H1 (cell line): ENCODE data around the gene TMEM51. TPM values are rescaled to one million over a fixed set of nuclear protein-coding genes. Genes with fewer than 3 reads are reported as not detected.

Experiments used
- ASH2L ChIP-seq: fragments of 200-600, 300-600 bp; sonication (generic); IDR thresholded peaks from one replicate; pipeline ENCODE4 v1.7.1; 2017; ENCODE audit warnings: low read length
- EGR1 ChIP-seq: IDR thresholded peaks from 2 replicates; pipeline ENCODE4 v1.6.1; 2011; ENCODE audit warnings: low read depth, low read length, borderline replicate concordance
- GTF2F1 ChIP-seq: IDR thresholded peaks from 2 replicates; pipeline ENCODE4 v1.6.1; 2012; ENCODE audit warnings: low read depth, low read length, improper control_type of control experiment, borderline replicate concordance
- HDAC2 ChIP-seq, 2 experiments: fragments of 300-600 bp in 1 of 2; sonication (generic) in 1 of 2; IDR thresholded peaks; 2 replicates each; pipeline ENCODE4 v1.6.1; 2011 to 2012; ENCODE audit warnings: low read depth in 2 of 2, low read length in 2 of 2, mild to moderate bottlenecking in 2 of 2, moderate library complexity in 2 of 2, borderline replicate concordance in 1 of 2, inconsistent platforms in 1 of 2
- PHF8 ChIP-seq: fragments of 200-600 bp; sonication (generic); conservative IDR thresholded peaks from 2 replicates; pipeline ENCODE4 v1.7.1; 2012; ENCODE audit warnings: low read depth, mild to moderate bottlenecking, inconsistent platforms, low read length, moderate library complexity
- POLR2A ChIP-seq, 2 experiments: IDR thresholded peaks; 1 replicate in 1 of 2; 2 replicates in 1 of 2; pipeline ENCODE4 v1.6.1; 2011; ENCODE audit warnings: low read depth in 2 of 2, low read length in 2 of 2, mild to moderate bottlenecking in 2 of 2; ENCODE audit errors: control extremely low read depth in 1 of 2
- POLR2AphosphoS5 ChIP-seq: IDR thresholded peaks from 2 replicates; pipeline ENCODE4 v1.6.1; 2011; ENCODE audit warnings: low read depth, low read length
- SAP30 ChIP-seq: fragments of 300-600 bp; sonication (generic); IDR thresholded peaks from 2 replicates; pipeline ENCODE4 v1.7.1; 2012; ENCODE audit warnings: low read length, moderate library complexity, mild to moderate bottlenecking, inconsistent platforms; ENCODE audit not compliant: insufficient read depth, insufficient replicate concordance
- TEAD4 ChIP-seq: IDR thresholded peaks from 2 replicates; pipeline ENCODE4 v1.6.1; 2012; ENCODE audit warnings: low read depth, low read length, inconsistent platforms, mixed read lengths
- YY1 ChIP-seq: IDR thresholded peaks from 2 replicates; pipeline ENCODE4 v1.6.1; 2011; ENCODE audit warnings: low read depth, mild to moderate bottlenecking, low read length
- polyA plus RNA-seq, 7 experiments: library from polyadenylated mRNA; depleted of rRNA in 3 of 7; stranded (reverse) in 5 of 7; unstranded in 2 of 7; fragments of >200 nt in 5 of 7; fragments of 200-250 nt in 2 of 7; gene quantifications; 1 replicate in 5 of 7; 2 replicates in 1 of 7; 4 replicates in 1 of 7; pipeline versions ENCODE4 v1.2.1 to v1.2.3, GENCODE V29; 2011 to 2013; ENCODE audit warnings: missing spikeins in 2 of 7, mixed read lengths in 2 of 7
- total RNA-seq: library from RNA; stranded (reverse); fragmentation: NEBNext Ultra II Directional; extraction: Animal tissue kit (Norgen Biotek cat#: 25700); gene quantifications from 2 replicates; pipeline ENCODE4 v1.2.1, GENCODE V29; 2021
- TF ChIP-seq, protein P1 (sequence below): IDR thresholded peaks from 2 replicates; pipeline ENCODE4 v1.6.1; 2011; ENCODE audit warnings: low read length, improper control_type of control experiment

TMEM51 gene
- total and polyA plus RNA-seq, 2 of the 8 experiments (the other 6 are each of a cell fraction or from before 2014, with no cell fraction given), result 9.9 to 10.7 TPM

DNA sequence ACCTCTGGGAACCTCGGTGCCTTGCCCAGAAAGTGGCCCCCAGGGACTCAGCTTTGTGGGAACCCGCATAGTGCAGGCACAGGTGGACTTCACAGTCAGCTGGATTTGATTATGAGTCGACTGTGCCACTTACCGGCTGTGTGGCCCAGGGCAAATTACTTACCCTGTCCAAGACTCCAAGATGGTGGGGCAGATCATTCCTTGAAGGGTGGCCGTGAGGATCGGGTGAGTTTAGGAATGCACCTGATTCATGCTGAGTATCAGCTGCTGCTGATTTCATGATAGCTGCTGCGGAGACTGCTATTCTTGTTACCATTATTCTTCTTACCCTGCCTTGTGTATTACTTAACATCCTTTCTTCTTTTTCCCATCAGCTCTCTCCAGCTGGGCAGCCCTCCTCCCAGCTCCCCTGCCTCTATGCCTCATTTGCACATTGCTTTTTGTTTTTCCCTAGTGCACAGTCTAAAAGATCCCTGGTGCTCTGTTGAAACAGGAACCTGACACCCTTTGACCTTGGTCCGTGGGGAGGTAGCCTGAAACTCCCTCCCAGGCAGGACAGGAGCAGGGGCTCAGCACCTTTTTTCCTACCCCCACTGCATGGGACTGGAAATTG is 53.0 kb downstream of the TMEM51 start (continued):
- peak; percentile 32 for TF ChIP-seq SAP30
- TF ChIP-seq, protein P1, sequence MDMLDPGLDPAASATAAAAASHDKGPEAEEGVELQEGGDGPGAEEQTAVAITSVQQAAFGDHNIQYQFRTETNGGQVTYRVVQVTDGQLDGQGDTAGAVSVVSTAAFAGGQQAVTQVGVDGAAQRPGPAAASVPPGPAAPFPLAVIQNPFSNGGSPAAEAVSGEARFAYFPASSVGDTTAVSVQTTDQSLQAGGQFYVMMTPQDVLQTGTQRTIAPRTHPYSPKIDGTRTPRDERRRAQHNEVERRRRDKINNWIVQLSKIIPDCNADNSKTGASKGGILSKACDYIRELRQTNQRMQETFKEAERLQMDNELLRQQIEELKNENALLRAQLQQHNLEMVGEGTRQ, result no peak
- no peak for TF ChIP-seq GTF2F1
- TF ChIP-seq HDAC2 (IDR thresholded peaks at IDR 0.05; ENCODE audit: borderline replicate concordance in 1 of 2, low read depth in 2 of 2, low read length in 2 of 2), result peak in 1 of 2 experiments; percentile 89; a peak in 2 of 4 replicates
- no peak for TF ChIP-seq EGR1
- TF ChIP-seq YY1, result 0 out of 2 replicates have a peak, but pooled peaks have one; percentile 6
- no peak for TF ChIP-seq PHF8
- no peak for TF ChIP-seq POLR2A (IDR thresholded peaks at IDR 0.05; ENCODE audit: control extremely low read depth in 1 of 2, low read depth in 2 of 2, low read length in 2 of 2)
- no peak for TF ChIP-seq TEAD4
- TF ChIP-seq POLR2AphosphoS5, result no peak
- peak; percentile 88 for TF ChIP-seq ASH2L
